ENCODE results near the gene RCSD1.

The RCSD1 gene

GRCh38 chr1:167634435-167634834, 4.4 kb downstream of the RCSD1 start:
- H3K9me3 ChIP-seq (ENCODE audit: insufficient read depth, low read length), result no peaks in the 10 kb centered on the region
- H3F3A ChIP-seq (ENCODE audit: insufficient read depth), result 0 out of 2 replicates have a peak, but pooled peaks cover under 1% of the 10 kb centered on the region
- H3K9ac ChIP-seq (ENCODE audit: low read length), result no peak overlapping the region
- H3K4me2 ChIP-seq (ENCODE audit: low read depth, low read length, poor library complexity, severe bottlenecking), result no peak overlapping the region
- no peaks in the 10 kb centered on the region for H4K20me1 ChIP-seq (ENCODE audit: low read depth, low read length)
- no peaks in the 10 kb centered on the region for H3K36me3 ChIP-seq (ENCODE audit: low read length)
- TF ChIP-seq CTCF (IDR thresholded peaks at IDR 0.05; ENCODE audit: insufficient read depth, low read length, poor library complexity, severe bottlenecking), result no peak
- TF ChIP-seq EZH2phosphoT487 (conservative IDR thresholded peaks at IDR 0.05; ENCODE audit: low read length), result no peak
- no peak overlapping the region for H2AFZ ChIP-seq (ENCODE audit: low read depth, low read length, severe bottlenecking)
- no peak overlapping the region for H3K27ac ChIP-seq (ENCODE audit: low read depth, low read length)
- peaks cover 68% of the 10 kb centered on the region for H3K79me2 ChIP-seq (ENCODE audit: insufficient read depth, low read length)
- H3K27me3 ChIP-seq (ENCODE audit: low read length), result no peaks in the 10 kb centered on the region
- no peaks in the 10 kb centered on the region for H3K9me2 ChIP-seq (replicated peaks; ENCODE audit: insufficient read depth, low read length)
- no peak overlapping the region for H3K4me3 ChIP-seq (ENCODE audit: insufficient read depth, low read length, poor library complexity, severe bottlenecking)

- Histone ChIP-seq H3K9ac (ENCODE audit: low read length) (no peak overlapping the region), H3F3A (ENCODE audit: insufficient read depth) (no peaks in the 10 kb centered on the region), H4K20me1 (ENCODE audit: low read depth, low read length) (no peaks in the 10 kb centered on the region), H3K4me3 (ENCODE audit: insufficient read depth, low read length, poor library complexity, severe bottlenecking) (no peak overlapping the region), H3K27me3 (ENCODE audit: low read length) (no peaks in the 10 kb centered on the region), H3K36me3 (ENCODE audit: low read length) (no peaks in the 10 kb centered on the region), H2AFZ (ENCODE audit: low read depth, low read length, severe bottlenecking) (no peak overlapping the region), H3K9me3 (ENCODE audit: insufficient read depth, low read length) (no peaks in the 10 kb centered on the region), H3K27ac (ENCODE audit: low read depth, low read length) (no peak overlapping the region), H3K79me2 (ENCODE audit: insufficient read depth, low read length) (peaks cover 63% of the 10 kb centered on the region), H3K9me2 (replicated peaks; ENCODE audit: insufficient read depth, low read length) (no peaks in the 10 kb centered on the region), H3K4me2 (ENCODE audit: low read depth, low read length, poor library complexity, severe bottlenecking) (no peak overlapping the region)
- no peak for TF ChIP-seq CTCF (IDR thresholded peaks at IDR 0.05; ENCODE audit: insufficient read depth, low read length, poor library complexity, severe bottlenecking)
- TF ChIP-seq EZH2phosphoT487 (conservative IDR thresholded peaks at IDR 0.05; ENCODE audit: low read length), result no peak
These were observed 5.2 kb downstream of the RCSD1 start for GRCh38 chr1:167635156-167635648.

- no peaks in the 10 kb centered on the region for H3K9me3 ChIP-seq (ENCODE audit: insufficient read depth, low read length)
- peaks cover 60% of the 10 kb centered on the region for H3K79me2 ChIP-seq (ENCODE audit: insufficient read depth, low read length)
- H3K27me3 ChIP-seq (ENCODE audit: low read length), result no peaks in the 10 kb centered on the region
- H3K9ac ChIP-seq (ENCODE audit: low read length), result no peak overlapping the region
- H3K9me2 ChIP-seq (replicated peaks; ENCODE audit: insufficient read depth, low read length), result no peaks in the 10 kb centered on the region
- no peaks in the 10 kb centered on the region for H3K36me3 ChIP-seq (ENCODE audit: low read length)
- no peak overlapping the region for H2AFZ ChIP-seq (ENCODE audit: low read depth, low read length, severe bottlenecking)
- H3K27ac ChIP-seq (ENCODE audit: low read depth, low read length), result no peak overlapping the region
- no peaks in the 10 kb centered on the region for H3F3A ChIP-seq (ENCODE audit: insufficient read depth)
- H4K20me1 ChIP-seq (ENCODE audit: low read depth, low read length), result no peaks in the 10 kb centered on the region
- no peak overlapping the region for H3K4me3 ChIP-seq (ENCODE audit: insufficient read depth, low read length, poor library complexity, severe bottlenecking)
- H3K4me2 ChIP-seq (ENCODE audit: low read depth, low read length, poor library complexity, severe bottlenecking), result no peak overlapping the region
- TF ChIP-seq CTCF (IDR thresholded peaks at IDR 0.05; ENCODE audit: insufficient read depth, low read length, poor library complexity, severe bottlenecking), result no peak
- TF ChIP-seq EZH2phosphoT487 (conservative IDR thresholded peaks at IDR 0.05; ENCODE audit: low read length), result no peak
These were observed 5.9 kb downstream of the RCSD1 start for GRCh38 chr1:167635941-167636340.
